GM19455 (cell line): ENCODE data around the gene WDR45.
"Not testable (repeated sequence)": the region's sequence is repeated elsewhere in the genome, so short reads cannot be mapped to it uniquely, and the experiment has no call there.

Experiments
- ATAC-seq: cut with Tn5 transposase; IDR thresholded peaks from one replicate; pipeline ENCODE4 v1.9.1; 2021; ENCODE audit not compliant: unreplicated experiment

Gene WDR45

DNA sequence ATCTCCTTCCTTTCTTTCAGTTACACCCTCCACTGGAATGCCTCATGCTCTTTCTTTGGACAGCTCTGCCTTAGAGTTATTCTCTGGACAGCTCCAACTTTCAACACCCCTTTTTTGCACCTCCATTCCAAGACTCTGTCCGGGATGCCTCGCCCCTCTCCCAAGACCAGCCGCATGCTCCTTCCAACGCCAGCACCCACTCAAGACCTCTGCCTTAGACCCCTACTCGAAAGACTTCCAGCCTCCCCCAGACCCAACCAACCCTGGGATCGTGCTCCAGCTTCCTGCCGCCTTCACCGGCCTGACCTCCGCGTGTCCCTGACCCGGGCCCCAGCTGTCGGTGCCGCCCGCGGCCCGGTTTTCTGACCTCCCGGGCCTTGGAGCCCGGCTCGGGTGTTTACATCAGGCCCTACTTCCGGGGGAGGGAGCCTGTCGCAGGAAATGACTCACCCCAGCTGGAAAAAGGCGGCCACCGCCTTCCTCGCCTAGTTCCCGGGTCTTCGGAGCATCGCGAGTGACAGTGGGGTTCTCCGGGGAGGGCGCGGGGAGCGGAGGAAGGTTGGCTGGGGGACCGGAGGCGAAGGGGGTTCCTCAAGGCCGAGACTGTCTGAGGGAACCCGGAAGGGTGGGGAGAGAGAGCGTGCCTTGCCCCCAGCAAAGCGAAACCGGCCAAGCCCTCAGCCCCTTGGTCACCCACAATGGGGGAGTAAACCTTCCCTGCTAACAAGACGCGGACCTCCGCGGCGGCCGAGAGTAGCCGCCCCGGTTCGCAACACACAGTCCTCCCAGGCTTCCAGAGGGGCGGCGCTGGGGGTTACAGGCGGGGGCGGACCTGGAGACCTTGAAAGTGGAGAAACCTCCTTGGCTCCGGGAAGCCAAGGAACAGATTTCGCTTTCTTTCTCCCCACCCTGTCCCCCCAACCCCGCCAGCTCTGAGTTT lies at the start of gene WDR45:
Gene WDR45, minus strand, starts transcription at position 399 of the 940 bp plus-strand sequence. CDS start 1,792 bp downstream, outside the sequence.
- peak; percentile 84 for ATAC-seq

DNA sequence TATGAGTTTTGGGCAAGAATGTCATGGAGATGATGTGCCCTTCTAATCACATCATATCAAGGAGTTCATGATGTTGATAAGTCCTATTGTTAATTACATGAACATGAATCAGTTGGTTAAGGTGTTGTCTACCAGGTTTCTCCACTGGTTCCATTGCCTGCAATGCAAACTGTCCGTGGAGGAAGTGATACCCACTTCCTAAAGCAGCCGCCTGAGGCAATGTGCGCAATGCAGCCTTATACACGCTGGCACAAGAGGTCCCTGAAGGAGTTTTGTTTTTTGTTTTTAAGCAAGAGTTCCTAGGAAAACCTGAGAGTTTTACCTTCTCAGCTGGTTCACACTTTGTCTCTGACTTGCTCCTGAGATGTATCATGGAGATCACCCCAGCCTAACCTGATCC lies 49.7 kb upstream of the WDR45 start:
- no peak for ATAC-seq

DNA sequence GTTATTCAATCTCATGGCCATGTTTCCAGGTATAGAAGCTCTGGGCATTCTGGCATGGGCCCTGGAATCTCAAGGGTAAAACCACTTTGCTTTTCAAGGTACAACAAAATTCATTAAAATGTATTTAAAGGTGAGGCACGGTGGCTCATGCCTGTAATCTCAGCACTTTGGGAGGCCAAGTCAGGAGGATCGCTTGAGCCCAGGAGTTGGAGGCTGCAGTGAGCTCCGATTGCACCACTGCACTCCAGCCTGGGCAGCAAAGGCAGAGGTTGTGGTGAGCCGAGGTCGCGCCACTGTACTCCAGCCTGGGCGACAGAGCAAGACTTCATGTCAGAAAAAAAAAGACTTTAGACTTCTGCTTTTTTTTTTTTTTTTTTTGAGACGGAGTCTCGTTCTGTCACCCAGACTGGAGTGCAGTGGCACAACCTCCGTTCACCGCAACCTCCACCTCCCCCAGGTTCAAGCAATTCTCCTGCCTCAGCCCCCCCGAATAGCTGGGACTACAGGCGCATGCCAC lies 48.1 kb upstream of the WDR45 start:
- ATAC-seq, result not testable (repeated sequence)

DNA sequence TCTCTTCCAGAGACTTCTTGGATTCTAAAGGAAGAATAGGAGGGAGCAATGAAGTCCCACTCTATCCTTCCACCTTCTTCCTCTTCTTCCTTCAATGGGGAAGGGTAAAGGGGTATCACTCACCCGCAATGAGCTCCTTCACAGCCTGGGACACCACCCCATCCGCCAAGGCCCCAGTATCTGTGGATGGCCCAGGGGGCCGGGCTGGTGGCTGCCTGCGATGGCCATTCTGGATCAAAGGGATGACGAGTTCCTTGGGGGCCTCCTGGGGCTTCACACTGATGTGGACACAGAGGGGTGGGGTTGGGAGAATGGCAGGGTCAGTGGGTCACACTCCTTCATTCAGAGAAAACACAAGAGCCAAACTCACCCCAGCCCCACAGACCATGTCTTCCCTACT lies 42.8 kb upstream of the WDR45 start:
- no peak for ATAC-seq

DNA sequence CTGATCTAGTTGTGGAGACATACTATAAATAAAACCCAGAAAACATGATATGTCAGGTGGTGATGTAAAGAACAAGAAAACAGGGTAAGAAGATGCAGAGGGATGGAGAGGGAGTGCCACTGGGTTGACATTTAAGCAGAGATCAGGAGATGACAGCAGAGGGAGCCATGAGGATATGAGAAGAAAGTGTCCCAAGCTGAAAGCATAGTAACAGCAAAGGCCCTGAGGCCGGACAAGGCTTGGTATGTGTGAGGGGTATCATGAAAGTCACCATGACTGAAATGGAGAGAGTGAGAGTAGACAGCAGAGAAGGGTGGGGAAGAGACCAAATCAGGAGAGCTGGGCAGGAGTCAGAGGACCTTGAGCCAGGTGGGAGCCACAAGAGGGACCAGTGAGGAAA lies 40.4 kb upstream of the WDR45 start:
- ATAC-seq, result no peak

DNA sequence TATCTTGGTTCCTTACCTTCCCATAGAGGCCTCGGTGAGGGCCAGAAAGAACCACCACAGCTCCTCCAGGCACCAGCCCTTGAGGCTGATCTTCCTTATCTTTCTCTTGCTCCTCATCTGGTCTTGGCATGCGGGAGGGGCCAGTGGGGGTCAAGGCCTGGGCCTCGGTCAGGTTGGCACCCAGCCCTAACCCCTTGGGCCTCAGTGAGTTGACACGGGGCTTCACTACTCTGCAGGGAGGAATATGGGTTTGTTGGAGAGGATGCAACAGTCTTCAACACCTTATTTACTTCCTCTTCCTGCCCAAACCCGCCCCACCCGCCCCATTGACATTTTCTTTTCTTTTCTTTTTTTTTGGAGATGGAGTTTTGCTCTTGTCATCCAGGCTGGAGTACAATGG lies 37.9 kb upstream of the WDR45 start:
- ATAC-seq, result no peak

DNA sequence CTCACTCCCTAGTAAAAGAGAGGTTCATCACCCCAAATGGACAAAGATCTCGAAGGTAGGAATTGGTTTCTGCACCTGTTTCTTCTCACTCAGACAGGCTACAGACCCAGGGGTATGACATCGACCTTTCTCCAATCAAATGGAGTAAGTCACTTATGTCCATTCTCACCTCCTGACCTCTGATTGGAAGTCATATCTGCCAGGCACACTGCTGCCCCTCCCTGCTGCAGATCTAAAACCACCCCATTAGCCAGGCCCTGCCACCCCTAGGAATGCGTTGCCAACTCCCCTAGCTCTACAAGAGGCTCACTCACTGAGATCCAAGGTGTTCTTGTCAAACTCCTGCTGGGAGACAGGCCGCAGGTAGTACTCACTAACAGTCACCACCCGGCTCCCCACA lies 37.0 kb upstream of the WDR45 start:
- no peak for ATAC-seq

DNA sequence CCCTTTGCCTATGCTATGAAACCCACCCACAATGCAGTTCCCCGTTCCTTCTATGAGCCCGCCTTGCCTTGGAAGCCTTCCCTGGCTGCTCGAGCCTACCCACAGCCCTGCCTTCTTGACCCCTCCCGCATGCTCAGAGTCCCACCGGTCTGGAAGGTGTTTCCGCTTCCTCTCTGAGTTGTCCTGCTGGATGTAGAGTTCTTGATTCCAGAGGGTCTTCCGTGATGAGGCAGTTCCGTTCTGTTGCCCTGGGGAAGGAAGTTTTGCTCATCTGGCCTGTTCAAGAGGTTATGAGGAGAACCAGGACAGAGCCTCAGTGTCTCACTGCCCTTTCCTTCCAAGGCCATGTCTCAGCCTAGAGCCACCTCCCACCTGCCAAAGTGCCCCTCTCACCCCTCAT lies 36.4 kb upstream of the WDR45 start:
- no peak for ATAC-seq

DNA sequence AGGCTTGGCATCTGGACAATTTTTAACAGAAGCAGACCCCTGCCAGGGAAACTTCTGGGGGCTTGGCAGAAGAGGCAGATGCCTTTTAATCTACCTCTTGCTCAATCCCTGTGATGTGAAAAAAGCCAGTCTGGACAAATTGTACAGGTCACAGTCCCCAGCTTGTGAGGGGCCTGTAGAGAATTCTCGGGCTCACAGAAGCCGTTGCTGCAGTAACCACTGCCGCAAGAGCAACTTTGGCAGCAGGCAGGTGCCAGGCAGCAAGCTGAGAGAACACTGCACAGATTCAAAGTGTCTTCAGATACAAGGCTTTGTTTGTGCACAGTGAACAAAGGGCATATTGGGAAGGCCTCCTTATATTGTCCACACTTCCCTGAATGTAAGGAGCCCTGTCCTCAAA lies 32.1 kb upstream of the WDR45 start:
- no peak for ATAC-seq

DNA sequence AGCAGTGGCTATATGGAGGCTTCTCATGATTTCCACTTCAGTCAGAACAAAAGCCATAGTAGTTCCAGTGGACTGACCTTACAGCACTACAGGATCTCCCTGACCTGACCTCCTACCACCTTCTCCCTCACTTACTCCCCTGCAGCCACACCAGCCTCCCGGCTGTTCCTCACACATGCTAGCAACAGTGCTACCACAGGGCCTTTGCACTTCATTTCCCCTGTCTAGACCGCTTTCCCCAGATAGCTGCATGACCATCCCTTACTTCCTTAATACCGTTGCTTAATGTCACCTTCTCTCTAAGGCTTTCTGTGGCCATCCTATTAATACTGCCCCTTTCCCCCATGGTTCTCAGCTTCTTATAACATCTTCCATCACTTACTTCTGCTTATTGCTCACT lies 30.7 kb upstream of the WDR45 start:
- no peak for ATAC-seq

DNA sequence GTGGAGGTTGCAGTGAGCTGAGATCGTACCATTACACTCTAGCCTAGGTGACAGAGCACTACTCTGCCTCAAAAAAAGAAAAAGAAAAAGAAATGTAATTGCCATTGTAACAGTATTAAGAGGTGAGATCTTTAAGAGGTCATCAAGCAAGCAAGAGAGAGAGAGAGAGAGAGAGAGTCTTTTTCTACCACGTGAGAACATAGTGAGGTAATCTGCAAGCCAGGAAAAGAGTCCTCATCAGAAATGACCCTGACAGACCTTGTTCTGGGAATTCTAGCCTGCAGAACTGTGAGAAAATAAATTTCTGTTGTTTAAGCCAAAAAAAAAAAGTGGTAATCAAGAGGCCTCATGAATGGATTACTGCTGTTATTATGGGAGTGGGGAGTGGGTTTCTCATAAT lies 29.0 kb upstream of the WDR45 start:
- ATAC-seq, result no peak

DNA sequence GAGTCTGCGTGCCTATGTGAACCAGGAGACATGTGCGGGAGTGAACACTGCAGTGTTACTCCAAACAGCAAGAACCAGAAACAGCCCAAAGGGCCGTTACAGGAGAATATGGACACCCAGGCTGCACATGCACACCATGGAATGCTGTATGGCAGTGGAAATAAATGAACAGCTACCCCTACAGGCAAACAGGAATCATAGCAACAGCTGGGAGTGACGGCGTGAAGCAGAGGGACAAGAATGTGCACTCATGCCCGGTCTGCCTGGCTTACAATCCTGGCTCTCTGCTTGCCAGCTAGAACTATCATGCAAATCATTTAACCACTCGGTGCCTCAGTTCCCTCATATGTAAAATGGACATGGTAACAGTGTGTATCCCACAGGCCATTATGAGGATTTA lies 27.2 kb upstream of the WDR45 start:
- ATAC-seq, result no peak

DNA sequence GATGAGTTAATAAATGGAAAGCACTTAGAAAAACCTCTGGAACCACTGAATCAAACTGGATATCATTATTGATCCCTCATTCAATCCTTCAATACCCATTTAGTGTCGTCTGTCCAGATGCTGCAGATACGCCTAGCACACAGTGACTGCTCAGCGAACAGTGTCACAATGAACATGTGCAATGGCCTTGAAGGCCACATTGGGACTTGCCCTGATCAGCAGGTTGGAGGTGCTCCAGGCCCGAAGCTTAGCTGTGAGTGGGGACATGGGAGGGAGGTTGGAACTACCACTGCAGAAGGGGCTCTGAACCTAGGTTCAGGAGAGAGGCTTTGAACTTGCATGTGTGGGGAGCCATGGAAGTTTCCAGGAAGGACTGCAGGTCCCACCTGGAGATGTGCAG lies 26.6 kb upstream of the WDR45 start:
- no peak for ATAC-seq

DNA sequence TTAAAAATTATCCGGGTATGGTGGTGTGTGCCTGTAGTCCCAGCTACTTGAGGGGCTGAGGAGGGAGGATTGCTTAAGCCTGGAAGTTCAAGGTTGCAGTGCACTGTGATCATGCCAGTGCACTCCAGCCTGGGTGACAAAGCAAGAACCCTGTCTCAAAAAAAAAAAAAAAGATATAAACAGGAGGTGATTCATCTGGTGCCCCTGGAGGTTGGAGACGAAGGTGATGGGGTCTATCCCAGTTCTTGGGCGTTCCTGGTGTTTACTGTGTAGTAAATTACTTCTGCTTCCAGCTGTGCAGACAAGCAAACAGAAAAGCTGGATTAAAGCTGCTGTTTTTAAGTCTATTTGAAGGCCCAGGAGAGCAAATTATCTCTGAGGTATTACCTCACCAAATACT lies 23.9 kb upstream of the WDR45 start:
- ATAC-seq, result no peak

DNA sequence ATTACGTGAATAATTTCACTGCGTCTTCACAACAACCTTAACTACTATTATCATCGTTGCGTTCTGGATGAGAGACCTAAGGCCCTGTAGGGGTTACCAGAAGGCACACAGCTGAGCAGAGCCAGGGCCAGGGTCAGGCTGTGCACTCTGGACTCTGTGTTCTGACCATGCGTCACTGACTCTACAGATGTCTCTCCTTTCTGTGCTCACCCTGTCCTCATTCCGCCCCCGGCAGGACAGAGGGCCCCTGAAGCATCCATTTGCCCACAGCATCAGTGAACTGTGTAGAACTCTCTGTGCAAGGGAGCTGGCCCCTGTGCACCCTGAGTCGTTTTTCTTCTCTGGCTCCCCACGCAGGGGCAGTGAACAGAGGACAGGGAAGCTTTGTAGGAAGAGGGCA lies 22.5 kb upstream of the WDR45 start:
- no peak for ATAC-seq

DNA sequence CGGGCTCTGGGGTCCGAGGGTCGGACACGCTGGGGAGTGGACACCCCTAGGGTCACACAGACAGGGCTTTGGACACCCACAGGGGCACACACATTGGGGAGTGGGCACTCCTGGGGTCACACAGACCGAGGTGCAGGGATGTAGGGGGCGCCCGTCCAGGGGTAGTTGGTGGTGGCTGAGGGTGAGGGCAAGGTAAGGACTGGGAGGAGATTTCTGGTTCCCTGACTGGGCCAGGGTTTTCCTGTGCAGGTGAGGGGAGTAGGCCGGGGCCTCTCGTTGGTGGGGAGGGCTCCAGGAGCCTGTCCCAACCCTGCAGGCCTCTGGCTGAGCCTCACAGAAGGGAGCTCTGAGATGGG lies 21.9 kb upstream of the WDR45 start:
- ATAC-seq, result no peak

DNA sequence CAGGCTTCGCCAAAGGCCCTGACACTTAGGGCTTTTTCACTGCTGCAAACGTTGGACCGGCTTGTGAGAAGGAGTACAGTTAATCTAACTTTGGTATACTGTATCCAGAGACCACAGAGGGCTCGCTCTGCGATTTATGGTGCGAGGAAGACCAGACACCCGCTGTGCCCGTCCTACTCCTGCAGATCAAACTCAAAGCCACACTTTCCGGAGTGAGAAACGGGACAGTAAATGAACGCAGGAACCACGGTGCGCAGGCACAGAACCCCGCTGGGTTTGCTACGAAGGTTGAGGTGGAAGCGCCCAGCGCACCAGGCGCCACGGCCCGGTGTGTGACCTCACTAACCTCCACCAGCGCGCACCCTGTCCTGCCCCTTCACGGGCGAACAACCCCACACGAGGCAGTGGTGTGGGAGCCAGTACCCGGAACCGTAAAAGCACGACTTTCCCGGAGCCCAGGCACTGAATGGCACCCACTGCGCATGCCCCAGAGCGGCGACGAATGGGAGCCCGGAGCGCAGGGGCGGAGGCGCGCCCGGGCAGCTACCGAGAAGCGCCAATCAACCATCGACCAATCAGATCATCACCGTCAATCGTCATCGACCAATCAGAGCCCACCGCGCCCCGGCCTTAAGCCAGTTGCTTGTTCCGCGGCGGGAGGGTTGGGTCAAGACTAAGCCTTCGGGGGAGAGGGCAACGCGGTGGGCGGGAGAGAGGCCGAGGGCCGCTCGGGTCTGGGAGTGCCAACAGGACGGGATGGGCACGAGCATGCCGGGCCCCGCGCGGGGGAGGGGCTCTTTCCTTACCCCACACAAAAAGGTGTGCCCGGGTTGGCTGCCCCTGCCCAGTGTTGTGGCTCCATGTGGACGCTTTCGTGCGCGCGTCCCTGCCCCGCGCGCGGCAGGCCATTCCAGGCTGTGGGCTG lies 21.3 kb upstream of the WDR45 start:
- ATAC-seq, result peak; percentile 90

DNA sequence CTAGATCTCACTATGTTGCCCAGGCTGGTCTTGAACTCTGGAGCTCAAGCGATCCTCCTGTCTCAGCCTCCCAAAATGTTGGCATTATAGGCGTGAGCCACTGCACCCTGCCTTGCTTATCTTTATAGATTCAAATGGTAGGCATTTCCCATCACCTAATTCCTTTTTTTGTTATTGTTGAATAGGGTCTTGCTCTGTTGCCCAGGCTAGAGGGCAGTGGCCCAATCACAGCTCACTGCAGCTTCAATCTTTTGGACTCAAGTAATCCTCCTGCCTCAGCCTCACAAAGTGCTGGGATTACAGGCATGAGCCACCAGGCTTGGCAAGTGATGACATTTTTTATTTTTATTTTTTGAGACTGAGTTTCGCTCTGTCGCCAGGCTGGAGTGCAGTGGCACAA lies 16.7 kb upstream of the WDR45 start:
- no peak for ATAC-seq

DNA sequence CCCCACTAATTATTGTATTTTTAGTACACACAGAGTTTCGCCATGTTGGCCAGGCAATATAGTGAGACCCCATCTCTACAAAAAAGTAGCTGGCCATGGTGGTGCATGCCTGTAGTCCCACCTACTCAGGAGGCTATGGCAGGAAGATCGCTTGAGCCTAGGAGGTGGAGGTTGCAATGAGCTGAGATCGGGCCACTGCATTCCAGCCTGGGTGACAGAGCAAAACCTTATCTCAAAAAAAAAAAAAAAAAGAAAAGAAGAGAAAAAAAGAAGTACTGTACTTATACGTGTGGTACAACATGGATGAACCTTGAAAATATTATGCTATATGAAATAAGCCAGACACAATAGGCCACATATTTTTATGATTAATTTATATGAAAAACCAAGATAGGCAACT lies 9.9 kb upstream of the WDR45 start:
- ATAC-seq, result no peak

DNA sequence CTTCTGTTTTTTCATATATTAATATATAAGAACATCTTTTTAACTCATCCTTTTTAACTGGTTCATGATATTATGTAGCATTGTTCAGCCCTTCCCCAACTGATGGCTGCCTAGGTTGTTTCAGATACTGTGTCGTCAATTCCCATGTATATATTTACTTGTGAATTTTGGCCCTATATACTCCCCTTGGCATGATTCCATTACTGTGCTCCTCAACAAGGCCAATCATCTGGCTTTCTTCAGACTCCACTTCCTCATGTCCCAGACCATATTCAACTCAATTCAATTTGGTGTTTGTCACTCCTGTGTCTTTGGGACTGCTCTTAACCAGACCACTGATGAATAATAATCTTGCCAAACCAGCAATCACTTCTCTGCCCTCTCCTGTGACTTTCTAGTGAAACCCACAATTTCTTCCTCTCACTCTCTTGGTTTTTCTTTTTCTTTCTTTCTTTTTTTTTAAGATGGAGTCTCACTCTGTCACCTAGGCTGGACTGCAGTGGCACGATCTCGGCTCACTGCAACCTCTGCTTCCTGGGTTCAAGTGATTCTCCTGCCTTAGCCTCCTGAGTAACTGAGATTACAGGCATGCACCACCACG lies 2.7 kb upstream of the WDR45 start:
- no peak for ATAC-seq

DNA sequence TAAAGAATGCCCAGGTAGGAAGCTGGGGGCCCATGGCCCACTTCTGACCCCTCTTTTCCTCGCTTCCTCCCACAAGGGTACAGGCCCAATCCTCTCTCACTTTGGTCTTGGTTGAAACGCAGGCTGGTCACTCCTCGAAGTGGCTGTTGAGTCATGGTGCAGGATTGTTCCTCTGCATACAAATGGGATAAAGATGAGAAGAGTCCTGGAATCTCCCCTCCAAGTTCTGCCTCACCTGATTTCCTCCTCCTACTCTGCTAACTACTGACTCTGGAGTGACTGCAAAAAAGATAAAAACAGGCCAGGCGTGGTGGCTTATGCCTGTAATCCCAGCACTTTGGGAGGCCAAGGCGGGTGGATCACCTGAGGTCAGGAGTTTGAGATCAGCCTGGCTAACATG lies 1.7 kb downstream of the WDR45 start:
- no peak for ATAC-seq
